H1 (cell line): ENCODE results near the gene LGALS9. TPM values are rescaled to one million over a fixed set of nuclear protein-coding genes. Genes with fewer than 3 reads are reported as not detected.

Experiments used
- CHD1 ChIP-seq: IDR thresholded peaks from 2 replicates; pipeline ENCODE4 v1.6.1; 2012; ENCODE audit warnings: low read depth, low read length, improper control_type of control experiment
- FOSL1 ChIP-seq: IDR thresholded peaks from 2 replicates; pipeline ENCODE4 v1.6.1; 2011; ENCODE audit warnings: mild to moderate bottlenecking, low read depth, low read length, moderate library complexity; ENCODE audit not compliant: insufficient read depth
- KDM1A ChIP-seq: fragments of 200-600, 300-600 bp; sonication (generic); IDR thresholded peaks from 2 replicates; pipeline ENCODE4 v1.7.1; 2016; ENCODE audit warnings: mild to moderate bottlenecking, low read length, borderline replicate concordance
- NANOG ChIP-seq: IDR thresholded peaks from 2 replicates; pipeline ENCODE4 v1.6.1; 2011; ENCODE audit warnings: low read length, low read depth, mild to moderate bottlenecking, inconsistent platforms; ENCODE audit not compliant: insufficient read depth, poor library complexity, severe bottlenecking
- PHF8 ChIP-seq: fragments of 200-600 bp; sonication (generic); conservative IDR thresholded peaks from 2 replicates; pipeline ENCODE4 v1.7.1; 2012; ENCODE audit warnings: low read depth, mild to moderate bottlenecking, inconsistent platforms, low read length, moderate library complexity
- POLR2A ChIP-seq, 2 experiments: IDR thresholded peaks; 1 replicate in 1 of 2; 2 replicates in 1 of 2; pipeline ENCODE4 v1.6.1; 2011; ENCODE audit warnings: low read depth in 2 of 2, low read length in 2 of 2, mild to moderate bottlenecking in 2 of 2; ENCODE audit errors: control extremely low read depth in 1 of 2
- polyA plus RNA-seq, 7 experiments: library from polyadenylated mRNA; depleted of rRNA in 3 of 7; stranded (reverse) in 5 of 7; unstranded in 2 of 7; fragments of >200 nt in 5 of 7; fragments of 200-250 nt in 2 of 7; gene quantifications; 1 replicate in 5 of 7; 2 replicates in 1 of 7; 4 replicates in 1 of 7; pipeline versions ENCODE4 v1.2.1 to v1.2.3, GENCODE V29; 2011 to 2013; ENCODE audit warnings: missing spikeins in 2 of 7, mixed read lengths in 2 of 7
- total RNA-seq: library from RNA; stranded (reverse); fragmentation: NEBNext Ultra II Directional; extraction: Animal tissue kit (Norgen Biotek cat#: 25700); gene quantifications from 2 replicates; pipeline ENCODE4 v1.2.1, GENCODE V29; 2021

LGALS9 gene
- total and polyA plus RNA-seq, 2 of the 8 experiments (the other 6 are each of a cell fraction or from before 2014, with no cell fraction given) = 0.95 to 1.7 TPM

DNA sequence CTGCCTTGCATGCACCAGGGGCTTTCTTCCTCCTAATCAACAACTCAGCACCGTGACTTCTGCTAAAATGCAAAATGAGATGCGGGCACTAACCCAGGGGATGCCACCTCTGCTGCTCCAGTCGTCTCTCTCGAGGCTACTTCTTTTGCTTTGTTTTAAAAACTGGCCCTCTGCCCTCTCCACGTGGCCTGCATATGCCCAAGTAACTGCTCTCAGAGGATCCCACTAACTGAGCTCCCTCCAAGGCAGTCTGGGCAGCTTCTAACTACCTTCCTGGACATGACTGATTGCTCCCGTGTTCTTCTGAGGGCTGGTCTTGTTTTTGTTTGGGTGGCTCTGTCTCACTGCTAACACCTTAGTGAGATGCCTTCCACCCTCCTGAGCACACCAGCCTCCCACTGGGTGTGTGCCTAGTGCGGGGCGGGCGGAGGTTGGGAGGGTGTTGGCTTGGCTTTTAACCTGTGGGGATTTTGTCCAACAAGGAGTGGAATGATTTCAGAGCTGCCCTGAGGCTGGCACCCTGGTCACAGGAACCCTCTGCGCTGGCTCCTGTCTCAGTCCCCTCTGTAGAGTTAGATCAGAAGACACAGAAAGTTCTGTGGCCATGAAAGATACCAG is 8.9 kb upstream of the LGALS9 start (continued):
- TF ChIP-seq NANOG = no peak
- TF ChIP-seq POLR2A (IDR thresholded peaks at IDR 0.05; ENCODE audit: control extremely low read depth in 1 of 2, low read depth in 2 of 2, low read length in 2 of 2) = no peak
- TF ChIP-seq CHD1 = no peak
- no peak for TF ChIP-seq PHF8
- TF ChIP-seq FOSL1 = no peak
- TF ChIP-seq KDM1A = no peak
- TF ChIP-seq, all 59 proteins: peak for 0
